ENCODE measurements around the gene SUMF1. TPM values are rescaled to one million over a fixed set of nuclear protein-coding genes. Genes with fewer than 3 reads are reported as not detected.
A peak's percentile ranks its signal among the peaks of the same experiment; 100 is the strongest.

The SUMF1 gene
- polyA plus RNA-seq, 3 donors: 25.7 to 80.4 (median 74.2) TPM

GRCh38 chr3:4512895-4513616 is 46.0 kb upstream of the SUMF1 start:
- Mint-ChIP-seq H3K9me3 (no peaks in the 10 kb centered on the region), H3K4me3 (no peak overlapping the region), H3K36me3 (peaks cover 36 to 41% of the 10 kb centered on the region in 2 donors), H3K27me3 (ENCODE audit: low read depth in 3 of 3) (no peaks in the 10 kb centered on the region), H3K27ac (peak overlapping the region in 1 of 7 donors; percentile 16), H3K4me1 (peaks cover 32% of the 10 kb centered on the region)
- WGBS (ENCODE audit: insufficient coverage): 76% methylated on average over 4 of the region's 15 CpGs
- no peak for TF ChIP-seq CTCF (IDR thresholded peaks at IDR 0.05)
- Histone ChIP-seq H3K36me3 (replicated peaks in 1 of 2; ENCODE audit: control insufficient read depth in 1 of 2, insufficient read depth in 2 of 2, low read length in 2 of 2) (peaks cover 8 to 26% of the 10 kb centered on the region in 2 donors), H3K9me3 (replicated peaks in 1 of 2; ENCODE audit: control insufficient read depth in 1 of 2, insufficient read depth in 1 of 2, low read length in 2 of 2) (no peaks in the 10 kb centered on the region), H3K4me1 (ENCODE audit: control insufficient read depth in 1 of 2, insufficient read depth in 2 of 2, low read length in 2 of 2) (peaks cover 15 to 16% of the 10 kb centered on the region in 2 donors), H4K20me1 (ENCODE audit: insufficient read depth, low read length) (no peaks in the 10 kb centered on the region), H3K27ac (ENCODE audit: low read depth in 1 of 2, low read length in 2 of 2) (no peak overlapping the region), H3K9ac (ENCODE audit: insufficient read depth, low read length, poor library complexity, severe bottlenecking) (no peak overlapping the region), H3K4me2 (replicated peaks; ENCODE audit: extremely low read depth, low read length, poor library complexity, severe bottlenecking) (no peak overlapping the region), H2AFZ (ENCODE audit: insufficient read depth, low read depth, low read length, poor library complexity, severe bottlenecking) (no peak overlapping the region), H3K27me3 (ENCODE audit: control insufficient read depth in 2 of 2, insufficient read depth in 2 of 2, low read length in 2 of 2) (no peaks in the 10 kb centered on the region), H3K79me2 (ENCODE audit: insufficient read depth, low read length) (peaks cover 82% of the 10 kb centered on the region), H3K4me3 (replicated peaks in 1 of 3; ENCODE audit: low read depth in 2 of 3, low read length in 3 of 3) (no peak overlapping the region)
- no peak for DNase-seq
- intact Hi-C loops (cut with micrococcal nuclease): loop anchor here in 1 of 2 donors (10.0 kb wide), 2 partner anchors 48 to 62 kb away; partner anchors contain the start of gene SUMF1

GRCh38 chr3:4511491-4512262 is 44.6 kb upstream of the SUMF1 start:
- WGBS (ENCODE audit: insufficient coverage): 100% methylated on average over 2 of the region's 7 CpGs
- Mint-ChIP-seq H3K27ac (peak overlapping the region in 1 of 7 donors; percentile 63), H3K4me1 (peaks cover 35% of the 10 kb centered on the region), H3K27me3 (ENCODE audit: low read depth in 3 of 3) (no peaks in the 10 kb centered on the region), H3K4me3 (no peak overlapping the region), H3K9me3 (no peaks in the 10 kb centered on the region), H3K36me3 (peaks cover 36 to 41% of the 10 kb centered on the region in 2 donors)
- no peak overlapping the region for H2AFZ ChIP-seq (ENCODE audit: insufficient read depth, low read depth, low read length, poor library complexity, severe bottlenecking)
- no peak overlapping the region for H3K4me3 ChIP-seq (replicated peaks in 1 of 3; ENCODE audit: low read depth in 2 of 3, low read length in 3 of 3)
- peaks cover 80% of the 10 kb centered on the region for H3K79me2 ChIP-seq (ENCODE audit: insufficient read depth, low read length)
- H3K27ac ChIP-seq (ENCODE audit: low read depth in 1 of 2, low read length in 2 of 2): no peak overlapping the region
- H4K20me1 ChIP-seq (ENCODE audit: insufficient read depth, low read length): no peaks in the 10 kb centered on the region
- no peak overlapping the region for H3K4me2 ChIP-seq (replicated peaks; ENCODE audit: extremely low read depth, low read length, poor library complexity, severe bottlenecking)
- peaks cover 15 to 16% of the 10 kb centered on the region in 2 donors for H3K4me1 ChIP-seq (ENCODE audit: control insufficient read depth in 1 of 2, insufficient read depth in 2 of 2, low read length in 2 of 2)
- no peak overlapping the region for H3K9ac ChIP-seq (ENCODE audit: insufficient read depth, low read length, poor library complexity, severe bottlenecking)
- DNase-seq: no peak
- H3K9me3 ChIP-seq (replicated peaks in 1 of 2; ENCODE audit: control insufficient read depth in 1 of 2, insufficient read depth in 1 of 2, low read length in 2 of 2): no peaks in the 10 kb centered on the region
- H3K36me3 ChIP-seq (replicated peaks in 1 of 2; ENCODE audit: control insufficient read depth in 1 of 2, insufficient read depth in 2 of 2, low read length in 2 of 2): peaks cover 8 to 26% of the 10 kb centered on the region in 2 donors
- no peaks in the 10 kb centered on the region for H3K27me3 ChIP-seq (ENCODE audit: control insufficient read depth in 2 of 2, insufficient read depth in 2 of 2, low read length in 2 of 2)
- intact Hi-C loops (cut with micrococcal nuclease): loop anchor here in 1 of 2 donors (10.0 kb wide), 2 partner anchors 47 to 63 kb away; partner anchors contain the start of gene SUMF1
- TF ChIP-seq CTCF (IDR thresholded peaks at IDR 0.05): no peak
